HCT116 (cell line): Measurements from ENCODE around the gene ZNF311.

ENCODE experiments used
- ATF3 ChIP-seq: IDR thresholded peaks from 2 replicates; pipeline ENCODE4 v1.6.1; 2012
- EZH2 ChIP-seq: fragments of 200-600 bp; sonication (generic); IDR thresholded peaks from 2 replicates; pipeline ENCODE4 v1.6.1; 2017; ENCODE audit warnings: antibody characterized with exemption, mixed run types
- MAX ChIP-seq: IDR thresholded peaks from 2 replicates; pipeline ENCODE4 v1.6.1; 2012
- POLR2A ChIP-seq: IDR thresholded peaks from 2 replicates; pipeline ENCODE4 v1.7.0; 2011; ENCODE audit warnings: borderline replicate concordance; ENCODE audit not compliant: insufficient read depth, insufficient read length; ENCODE audit errors: extremely low read depth
- POLR2AphosphoS5 ChIP-seq: IDR thresholded peaks from 2 replicates; pipeline ENCODE4 v1.6.1; 2011; ENCODE audit warnings: mild to moderate bottlenecking, low read depth, low read length, moderate library complexity
- TF ChIP-seq, protein P1 (sequence below), 3 experiments: fragments of 200-600 bp in 1 of 3; sonication (generic) in 1 of 3; IDR thresholded peaks in 2 of 3; conservative IDR thresholded peaks in 1 of 3; 2 replicates each; pipeline ENCODE4 v1.5.1; 2012 to 2017; ENCODE audit warnings: low read depth in 2 of 3, low read length in 2 of 3, antibody characterized with exemption in 1 of 3, borderline replicate concordance in 1 of 3, control low read depth in 1 of 3, mild to moderate bottlenecking in 1 of 3, mixed read lengths in 1 of 3, mixed run types in 1 of 3, moderate library complexity in 1 of 3; ENCODE audit not compliant: insufficient read depth in 1 of 3
- TF ChIP-seq, protein P2 (sequence below): IDR thresholded peaks from 2 replicates; pipeline ENCODE4 v1.6.1; 2012; ENCODE audit warnings: low read depth

DNA sequence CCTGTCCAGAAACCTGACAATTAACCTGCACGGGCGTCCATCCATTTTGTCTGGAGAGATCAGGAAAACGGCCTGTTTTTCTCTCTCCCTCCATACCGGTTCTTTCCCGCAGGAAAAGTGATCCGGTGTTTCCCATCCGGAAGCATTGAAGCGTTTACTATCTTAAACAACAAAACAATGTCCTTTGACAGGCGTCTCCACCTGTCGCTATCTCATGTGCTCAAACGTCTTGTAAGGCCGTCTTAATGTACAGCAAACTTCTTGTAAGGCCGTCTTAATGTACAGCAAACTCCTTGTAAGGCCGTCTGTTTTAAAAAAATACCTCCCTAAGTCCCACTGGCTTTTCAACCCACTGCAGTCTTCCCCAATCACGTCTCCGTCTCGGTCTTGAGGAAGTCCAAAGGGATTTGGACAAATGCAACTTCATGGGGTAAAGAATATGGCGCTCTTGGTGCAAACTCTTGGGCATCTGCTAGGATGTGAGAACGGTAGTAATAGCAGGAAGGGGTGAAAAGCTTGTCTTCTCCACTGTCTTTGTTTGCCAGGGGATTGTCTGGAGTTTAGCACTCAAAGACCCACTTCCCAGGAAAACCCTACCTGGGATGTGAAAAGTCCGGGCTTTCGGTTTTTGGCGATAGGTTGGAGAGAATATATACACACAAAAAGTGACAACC lies 51.4 kb downstream of the ZNF311 start:
- TF ChIP-seq ATF3: no peak
- no peak for TF ChIP-seq MAX
- no peak for TF ChIP-seq POLR2A
- TF ChIP-seq, protein P1, sequence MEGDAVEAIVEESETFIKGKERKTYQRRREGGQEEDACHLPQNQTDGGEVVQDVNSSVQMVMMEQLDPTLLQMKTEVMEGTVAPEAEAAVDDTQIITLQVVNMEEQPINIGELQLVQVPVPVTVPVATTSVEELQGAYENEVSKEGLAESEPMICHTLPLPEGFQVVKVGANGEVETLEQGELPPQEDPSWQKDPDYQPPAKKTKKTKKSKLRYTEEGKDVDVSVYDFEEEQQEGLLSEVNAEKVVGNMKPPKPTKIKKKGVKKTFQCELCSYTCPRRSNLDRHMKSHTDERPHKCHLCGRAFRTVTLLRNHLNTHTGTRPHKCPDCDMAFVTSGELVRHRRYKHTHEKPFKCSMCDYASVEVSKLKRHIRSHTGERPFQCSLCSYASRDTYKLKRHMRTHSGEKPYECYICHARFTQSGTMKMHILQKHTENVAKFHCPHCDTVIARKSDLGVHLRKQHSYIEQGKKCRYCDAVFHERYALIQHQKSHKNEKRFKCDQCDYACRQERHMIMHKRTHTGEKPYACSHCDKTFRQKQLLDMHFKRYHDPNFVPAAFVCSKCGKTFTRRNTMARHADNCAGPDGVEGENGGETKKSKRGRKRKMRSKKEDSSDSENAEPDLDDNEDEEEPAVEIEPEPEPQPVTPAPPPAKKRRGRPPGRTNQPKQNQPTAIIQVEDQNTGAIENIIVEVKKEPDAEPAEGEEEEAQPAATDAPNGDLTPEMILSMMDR (IDR thresholded peaks at IDR 0.05 in 2 of 3, conservative IDR thresholded peaks at IDR 0.05 in 1 of 3; ENCODE audit: borderline replicate concordance in 1 of 3, insufficient read depth in 1 of 3, low read depth in 2 of 3, low read length in 2 of 3): no peak
- no peak for TF ChIP-seq POLR2AphosphoS5
- no peak for TF ChIP-seq EZH2
- TF ChIP-seq, protein P2, sequence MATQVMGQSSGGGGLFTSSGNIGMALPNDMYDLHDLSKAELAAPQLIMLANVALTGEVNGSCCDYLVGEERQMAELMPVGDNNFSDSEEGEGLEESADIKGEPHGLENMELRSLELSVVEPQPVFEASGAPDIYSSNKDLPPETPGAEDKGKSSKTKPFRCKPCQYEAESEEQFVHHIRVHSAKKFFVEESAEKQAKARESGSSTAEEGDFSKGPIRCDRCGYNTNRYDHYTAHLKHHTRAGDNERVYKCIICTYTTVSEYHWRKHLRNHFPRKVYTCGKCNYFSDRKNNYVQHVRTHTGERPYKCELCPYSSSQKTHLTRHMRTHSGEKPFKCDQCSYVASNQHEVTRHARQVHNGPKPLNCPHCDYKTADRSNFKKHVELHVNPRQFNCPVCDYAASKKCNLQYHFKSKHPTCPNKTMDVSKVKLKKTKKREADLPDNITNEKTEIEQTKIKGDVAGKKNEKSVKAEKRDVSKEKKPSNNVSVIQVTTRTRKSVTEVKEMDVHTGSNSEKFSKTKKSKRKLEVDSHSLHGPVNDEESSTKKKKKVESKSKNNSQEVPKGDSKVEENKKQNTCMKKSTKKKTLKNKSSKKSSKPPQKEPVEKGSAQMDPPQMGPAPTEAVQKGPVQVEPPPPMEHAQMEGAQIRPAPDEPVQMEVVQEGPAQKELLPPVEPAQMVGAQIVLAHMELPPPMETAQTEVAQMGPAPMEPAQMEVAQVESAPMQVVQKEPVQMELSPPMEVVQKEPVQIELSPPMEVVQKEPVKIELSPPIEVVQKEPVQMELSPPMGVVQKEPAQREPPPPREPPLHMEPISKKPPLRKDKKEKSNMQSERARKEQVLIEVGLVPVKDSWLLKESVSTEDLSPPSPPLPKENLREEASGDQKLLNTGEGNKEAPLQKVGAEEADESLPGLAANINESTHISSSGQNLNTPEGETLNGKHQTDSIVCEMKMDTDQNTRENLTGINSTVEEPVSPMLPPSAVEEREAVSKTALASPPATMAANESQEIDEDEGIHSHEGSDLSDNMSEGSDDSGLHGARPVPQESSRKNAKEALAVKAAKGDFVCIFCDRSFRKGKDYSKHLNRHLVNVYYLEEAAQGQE: no peak
